ENCODE results near the gene OPCML.

The OPCML gene

DNA sequence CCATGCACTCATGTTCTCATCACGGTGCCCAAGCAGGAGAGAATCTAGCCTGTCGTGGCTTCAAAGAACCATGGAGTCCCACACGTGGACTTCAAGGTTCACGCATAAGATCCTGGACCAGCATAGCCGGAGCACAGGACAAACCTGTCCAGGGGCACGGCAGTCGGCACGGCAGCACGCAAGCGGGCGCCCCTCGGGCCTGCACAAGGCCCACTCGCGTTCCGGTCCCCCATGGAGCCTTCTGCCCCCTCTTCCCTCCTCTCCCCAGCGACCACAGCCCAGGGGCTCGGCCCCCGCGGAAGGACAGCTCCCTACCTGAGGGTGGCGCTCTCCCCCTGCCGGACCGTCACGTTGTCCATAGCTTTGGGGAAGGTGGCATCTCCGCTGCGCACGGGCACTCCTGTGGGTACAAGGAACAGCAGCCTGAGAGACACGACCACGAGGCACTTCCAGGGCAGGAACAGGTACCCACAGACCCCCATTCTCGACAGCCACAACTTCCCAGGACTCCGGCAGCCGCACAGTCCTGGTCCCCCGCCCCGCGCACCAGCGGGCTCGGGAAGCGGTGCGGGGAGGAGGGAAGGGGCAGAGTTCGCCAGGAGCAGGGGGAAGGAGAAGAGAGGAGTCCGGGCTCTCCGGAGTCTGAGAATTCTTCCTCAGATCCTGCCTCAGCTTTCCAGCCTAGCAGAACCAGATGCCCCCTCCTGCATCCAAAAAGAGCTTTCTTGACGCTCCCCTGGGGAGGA is 589.5 kb downstream of the OPCML start:
- no peak for DNase-seq (ENCODE audit: low read depth in 2 of 2)

DNA sequence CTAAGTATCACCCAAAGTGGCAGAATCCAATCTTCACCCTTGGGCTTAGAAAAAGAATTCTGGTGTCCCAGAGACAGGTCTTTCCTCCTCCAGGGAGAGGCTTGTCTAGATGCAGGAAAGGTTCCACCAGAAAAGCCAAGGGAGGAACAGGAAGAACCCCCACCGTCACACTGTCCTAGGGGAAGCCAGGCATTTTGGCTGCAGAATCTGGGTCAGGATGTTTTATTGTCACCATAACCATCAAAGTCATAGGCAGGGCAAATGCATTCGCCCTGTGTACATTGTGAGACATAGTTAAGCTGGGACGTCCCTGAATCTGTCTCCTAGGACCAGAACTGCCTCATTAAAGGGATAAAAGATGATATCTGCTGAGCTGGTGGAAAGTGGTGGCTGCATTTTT is 590.5 kb downstream of the OPCML start:
- no peak for DNase-seq (ENCODE audit: low read depth in 2 of 2)

DNA sequence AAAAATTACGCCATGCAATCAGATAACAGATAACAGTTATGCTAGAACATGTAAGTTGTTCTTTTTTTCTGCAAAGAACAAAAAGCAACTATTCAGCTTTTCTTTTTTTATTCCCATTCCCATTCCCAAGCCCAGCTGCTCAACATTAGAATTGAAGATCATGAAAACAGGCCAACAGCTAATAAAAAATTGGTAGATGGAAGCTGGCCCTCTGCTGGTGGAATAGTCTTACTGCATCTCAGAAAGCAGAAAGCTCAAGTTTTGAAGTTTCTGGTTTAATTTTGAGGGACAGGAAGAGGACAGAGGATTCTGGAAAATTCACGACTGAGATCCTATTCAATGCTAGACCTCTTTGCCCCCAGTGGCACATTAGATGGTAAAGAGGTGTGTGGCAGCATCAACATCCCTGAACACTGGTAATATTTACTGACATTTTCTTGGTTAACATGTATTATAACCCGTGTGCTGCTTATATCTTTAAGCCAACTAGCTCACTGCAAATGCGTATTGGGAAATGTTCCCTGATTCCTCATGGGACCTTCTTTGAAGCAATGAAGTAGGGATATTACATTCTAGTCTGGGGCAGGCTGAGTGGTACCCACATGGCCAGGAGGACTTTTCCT is 591.2 kb downstream of the OPCML start:
- DNase-seq (ENCODE audit: low read depth in 2 of 2), result no peak

DNA sequence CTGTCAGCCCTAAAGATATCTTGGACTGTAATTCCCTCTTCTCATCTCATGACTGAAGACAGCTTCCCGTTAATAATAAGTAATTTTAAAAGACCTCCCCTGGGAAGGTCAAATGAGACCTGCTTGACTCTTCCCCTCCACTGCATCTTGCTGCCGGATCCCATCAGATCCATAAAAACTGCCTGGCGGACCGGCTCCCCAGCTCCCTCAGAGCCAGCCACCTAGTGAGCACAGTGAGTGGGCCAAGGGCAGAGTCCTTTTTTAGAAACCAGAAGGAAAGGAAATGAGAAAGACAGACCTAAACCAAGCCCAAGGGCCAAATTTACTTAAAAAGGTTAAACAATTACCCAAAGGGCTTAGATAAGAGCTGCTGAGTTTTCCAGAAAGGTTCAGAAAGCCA is 595.3 kb downstream of the OPCML start:
- no peak for DNase-seq (ENCODE audit: low read depth in 2 of 2)

DNA sequence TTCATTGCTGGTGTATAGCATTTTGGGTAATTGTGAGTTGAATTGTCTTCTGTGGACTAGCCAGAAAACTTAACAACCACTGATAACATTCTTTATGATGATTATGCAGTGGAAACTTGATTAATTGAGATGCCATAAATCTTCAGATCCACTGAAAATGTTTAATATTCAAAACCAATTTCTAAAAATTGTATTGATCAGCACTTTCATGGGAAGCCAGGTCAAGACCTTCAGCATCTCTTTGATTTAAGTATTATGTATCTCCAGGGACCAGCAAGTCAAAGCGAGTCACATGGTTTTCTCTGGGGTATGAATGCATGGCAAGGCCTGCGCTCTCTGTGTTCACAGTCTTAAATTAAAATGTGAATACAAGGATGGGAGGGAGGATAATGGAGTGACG is 596.9 kb downstream of the OPCML start:
- no peak for DNase-seq (ENCODE audit: low read depth in 2 of 2)

DNA sequence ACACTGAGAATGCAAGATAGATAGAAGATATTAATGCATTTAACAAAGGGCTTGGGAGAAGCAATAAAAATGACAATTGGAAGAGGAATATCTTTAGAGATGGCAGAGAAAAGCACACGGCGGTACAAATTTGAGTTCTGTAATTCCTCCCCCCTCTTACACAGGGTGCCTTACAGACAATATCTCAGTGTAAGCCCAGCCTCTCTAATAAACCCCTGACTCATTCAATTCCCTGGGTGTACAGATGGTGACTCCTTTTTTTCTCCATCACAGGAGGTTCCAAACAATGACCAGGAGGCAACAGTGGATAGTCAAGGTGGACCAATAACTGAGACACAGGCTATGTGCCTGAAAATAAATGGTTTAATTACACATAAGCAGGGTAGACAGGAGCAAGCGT is 598.6 kb downstream of the OPCML start:
- no peak for DNase-seq (ENCODE audit: low read depth in 2 of 2)

DNA sequence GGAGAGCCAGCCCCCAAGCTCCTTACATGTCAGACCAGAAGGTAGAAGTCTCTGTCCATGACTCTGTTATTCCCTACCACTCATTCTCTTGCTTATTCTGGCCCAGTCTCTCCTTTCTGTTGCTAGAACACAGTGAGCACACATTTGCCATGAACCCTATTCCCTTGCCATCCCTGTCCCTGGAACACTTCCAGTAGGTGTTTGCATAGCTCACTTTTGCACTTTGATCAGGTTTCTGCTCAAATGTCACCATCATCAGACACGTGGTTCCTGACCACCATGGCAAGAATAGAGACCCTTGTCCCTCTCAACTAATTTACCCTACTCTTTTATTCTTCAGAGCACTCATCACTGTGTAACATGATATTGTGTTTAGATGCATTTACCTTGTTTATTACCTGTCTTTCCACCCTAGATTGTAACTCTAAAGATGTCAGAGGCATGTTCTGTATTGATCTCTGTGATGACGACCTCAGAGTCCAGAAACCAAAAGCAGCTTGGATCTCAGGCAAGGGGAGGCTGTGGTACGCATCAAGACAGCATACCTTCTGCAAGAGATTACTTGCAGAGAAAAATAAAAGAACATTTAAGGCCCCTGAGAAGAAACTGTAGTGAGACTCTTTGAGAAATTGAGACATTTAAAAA is 606.4 kb downstream of the OPCML start:
- DNase-seq (ENCODE audit: low read depth in 2 of 2), result no peak

DNA sequence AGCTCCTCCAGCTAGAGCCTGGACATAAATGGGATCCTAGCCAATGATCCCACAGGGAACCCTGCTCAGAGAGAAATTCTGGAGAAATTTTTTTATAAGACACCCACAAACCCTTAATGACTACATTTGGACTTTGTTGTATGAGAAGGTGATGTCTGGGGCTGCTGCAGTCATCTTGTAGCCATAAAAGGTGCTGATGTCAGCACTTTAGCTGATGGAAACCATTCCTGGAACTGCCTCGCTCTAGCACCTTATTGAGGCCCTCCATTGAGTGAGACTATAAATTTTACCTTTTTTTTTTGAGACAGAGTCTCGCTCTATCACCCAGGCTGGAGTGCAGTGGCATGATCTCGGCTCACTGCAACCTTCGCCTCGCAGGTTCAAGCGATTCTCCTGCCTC is 610.7 kb downstream of the OPCML start:
- no peak for DNase-seq (ENCODE audit: low read depth in 2 of 2)

DNA sequence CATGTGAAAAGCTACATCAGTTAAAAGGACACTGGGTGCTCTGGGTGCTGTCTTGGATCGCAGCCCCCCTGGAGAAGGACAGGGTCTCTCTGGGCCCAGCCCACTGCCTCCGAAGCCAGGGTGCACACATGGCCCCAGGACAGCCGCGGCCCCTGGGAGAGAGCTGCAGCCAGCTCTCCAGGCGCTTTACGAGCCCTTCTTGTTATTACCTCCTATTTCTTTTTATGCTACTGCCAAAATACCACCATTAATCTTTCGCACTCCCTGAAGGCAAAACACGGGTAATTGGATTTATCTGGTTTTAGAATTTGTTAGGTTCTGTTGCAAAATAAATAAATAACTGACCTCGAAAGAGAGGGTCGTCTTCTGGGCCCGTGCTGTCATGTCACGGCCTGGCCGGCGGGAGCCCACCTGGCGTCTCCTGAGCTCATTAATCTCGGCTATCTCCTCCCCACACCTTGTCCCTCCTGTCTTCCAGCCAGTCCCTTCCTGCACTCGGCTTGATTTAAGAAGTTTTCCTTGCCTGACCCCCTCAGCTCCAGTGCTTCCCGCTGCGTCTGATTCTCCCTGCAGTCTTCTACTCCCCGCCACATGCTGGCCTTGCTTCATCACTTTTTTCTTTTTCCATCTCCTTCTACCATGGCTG is 611.7 kb downstream of the OPCML start:
- DNase-seq (ENCODE audit: low read depth in 2 of 2), result no peak

DNA sequence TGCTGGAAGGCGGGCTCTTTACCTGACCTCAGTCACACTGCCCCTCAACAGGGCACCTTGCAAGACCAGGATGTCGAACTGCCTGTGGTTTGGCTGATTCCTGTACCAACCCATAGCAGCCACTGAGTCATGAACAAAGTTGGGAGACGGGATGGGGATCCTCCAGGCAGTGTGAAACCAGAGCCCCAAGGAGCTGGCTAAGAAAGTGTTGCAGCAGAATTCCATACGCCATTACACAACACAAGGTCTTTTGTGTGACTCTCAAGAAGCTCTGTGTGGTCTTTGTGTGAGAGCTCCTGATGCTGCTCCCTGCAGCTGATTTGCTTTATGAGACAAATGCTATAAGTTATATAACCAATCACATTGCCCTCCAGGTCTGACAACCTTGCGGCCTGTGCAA is 617.7 kb downstream of the OPCML start:
- DNase-seq (ENCODE audit: low read depth in 2 of 2), result no peak

DNA sequence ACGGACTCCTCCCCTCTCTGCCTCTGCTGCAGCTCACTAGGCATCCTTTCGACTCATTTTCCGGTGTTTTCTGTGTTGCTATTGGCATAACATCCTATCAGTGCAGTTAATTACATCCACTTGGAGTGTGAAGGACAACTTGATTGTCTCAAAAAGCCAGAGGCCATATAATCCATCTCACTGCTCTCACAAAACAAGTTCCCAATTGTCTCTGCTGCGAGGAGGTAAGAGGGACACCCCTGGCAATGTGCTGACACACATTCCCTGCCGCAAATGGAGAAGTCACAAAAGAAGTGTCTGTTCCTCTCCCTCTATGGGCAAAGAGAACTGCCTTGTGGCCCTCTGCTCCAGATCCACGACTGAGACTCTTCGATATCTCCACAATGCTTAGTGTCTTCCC is 618.4 kb downstream of the OPCML start:
- no peak for DNase-seq (ENCODE audit: low read depth in 2 of 2)

DNA sequence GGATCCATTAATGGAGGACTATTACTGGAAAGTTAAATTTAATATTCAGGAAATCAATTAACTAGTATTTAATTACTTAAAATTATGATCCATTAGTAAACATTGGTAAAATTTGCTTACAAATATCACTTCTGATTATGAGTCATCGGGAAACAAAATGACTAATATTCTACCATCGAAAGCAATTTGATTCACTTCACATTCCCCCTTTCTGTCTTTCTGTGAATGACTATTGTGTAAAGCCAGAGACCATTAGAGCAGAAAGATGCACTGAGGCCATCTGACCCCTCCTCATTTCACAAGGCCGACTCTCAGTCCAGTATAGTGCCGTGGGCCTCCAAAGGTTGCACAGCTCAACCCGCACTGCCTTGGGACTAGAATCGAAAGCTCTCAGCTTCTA is 619.0 kb downstream of the OPCML start:
- DNase-seq (ENCODE audit: low read depth in 2 of 2), result no peak

DNA sequence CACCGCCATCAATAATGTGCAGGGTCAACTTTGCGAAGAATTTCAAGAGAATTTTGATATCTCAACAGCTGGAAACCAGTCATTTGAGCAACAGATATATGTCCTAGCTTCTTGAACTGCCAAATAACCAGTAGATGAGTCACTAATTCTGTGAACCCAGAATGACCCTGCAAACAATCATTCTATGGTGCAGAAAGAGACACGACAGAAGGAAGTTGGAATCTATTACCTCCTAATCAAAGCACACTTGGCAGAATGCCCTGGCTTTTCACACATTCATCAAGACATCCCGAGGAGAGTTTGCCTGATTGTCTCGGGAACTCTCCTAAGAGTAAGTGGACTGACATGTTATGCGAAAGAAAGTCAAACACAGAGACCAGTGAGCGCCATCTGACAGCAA is 621.1 kb downstream of the OPCML start:
- no peak for DNase-seq (ENCODE audit: low read depth in 2 of 2)

DNA sequence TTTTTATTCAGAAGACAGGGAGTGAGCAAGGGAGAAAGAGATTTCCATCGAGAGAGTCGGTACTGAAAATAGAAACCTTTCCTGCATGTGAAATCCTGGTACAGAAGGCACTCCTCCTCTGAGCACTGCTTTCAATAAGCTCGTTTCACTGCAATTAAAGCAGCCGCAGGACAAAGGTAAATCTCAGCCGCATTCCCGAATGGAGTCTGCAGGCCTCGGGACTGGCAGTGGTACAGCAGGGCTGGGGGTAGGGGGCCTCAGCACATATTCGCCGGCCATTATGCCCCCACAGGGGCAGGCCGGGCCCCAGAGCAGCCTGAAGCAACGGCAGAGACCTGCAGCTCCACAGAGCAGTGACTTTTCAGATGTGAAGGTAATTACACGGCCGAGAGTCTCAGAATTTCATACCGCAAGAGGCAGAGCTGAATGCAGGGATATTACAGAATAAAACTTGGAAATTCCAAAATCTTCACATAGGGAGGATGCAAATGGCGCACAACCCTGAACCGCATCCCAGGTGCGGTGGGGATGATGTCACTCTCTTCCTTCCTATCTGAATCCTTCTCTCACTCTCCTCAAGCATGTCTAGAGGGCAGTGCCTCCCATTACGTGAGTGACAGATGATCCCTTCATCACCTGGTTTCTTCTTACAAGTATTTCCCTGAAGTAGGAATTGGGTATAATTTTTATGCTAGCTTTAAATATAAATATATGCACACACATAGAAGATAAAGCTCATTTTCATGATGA is 622.1 kb downstream of the OPCML start:
- DNase-seq (ENCODE audit: low read depth in 2 of 2), result no peak

DNA sequence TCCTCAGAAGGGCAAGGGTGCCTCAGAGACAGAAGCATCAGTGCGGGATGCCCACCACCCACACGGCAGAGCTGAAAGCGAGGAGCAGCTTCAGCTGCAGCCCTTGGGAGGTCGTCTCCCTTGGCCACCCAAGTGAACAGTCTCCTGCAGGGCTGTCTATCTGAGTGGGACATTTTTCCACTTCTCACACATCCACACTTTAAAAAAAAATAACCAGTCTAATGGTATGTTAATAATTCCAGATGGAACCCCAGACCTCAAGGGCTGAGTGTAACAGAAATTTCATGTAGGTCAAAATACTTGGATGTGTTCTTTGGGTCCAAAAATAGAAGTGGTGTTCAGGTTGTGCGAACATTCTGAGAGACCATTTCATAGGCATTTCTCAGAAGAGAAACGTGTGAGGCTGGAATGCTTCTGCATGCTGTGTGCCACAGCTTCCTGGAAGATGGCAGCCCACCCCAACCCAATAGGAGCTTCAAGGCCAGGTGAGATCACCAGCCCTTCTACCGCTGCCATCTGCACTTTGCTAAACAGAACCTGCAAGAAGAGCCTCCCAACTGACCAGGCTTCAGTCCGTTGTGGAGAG is 623.2 kb downstream of the OPCML start:
- DNase-seq (ENCODE audit: low read depth in 2 of 2), result no peak

DNA sequence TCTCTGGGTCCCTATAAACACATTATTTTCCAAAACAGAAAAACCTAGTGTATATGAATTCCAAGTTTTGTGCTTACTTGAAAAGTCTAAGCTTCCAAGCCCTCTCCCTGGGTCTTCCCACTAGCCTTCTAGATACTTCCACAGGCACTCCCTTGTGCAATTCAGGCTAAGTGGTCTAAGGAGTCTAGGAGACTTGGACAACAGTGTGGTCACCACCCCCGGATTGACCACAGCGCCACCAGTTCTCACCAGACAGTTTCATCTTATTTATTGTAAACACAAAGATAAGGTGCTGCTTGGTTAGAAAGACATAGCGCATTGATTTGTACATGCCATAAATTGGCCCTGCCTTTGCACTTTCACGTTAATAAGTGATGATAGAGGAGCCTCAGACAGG is 623.9 kb downstream of the OPCML start:
- DNase-seq (ENCODE audit: low read depth in 2 of 2), result no peak

DNA sequence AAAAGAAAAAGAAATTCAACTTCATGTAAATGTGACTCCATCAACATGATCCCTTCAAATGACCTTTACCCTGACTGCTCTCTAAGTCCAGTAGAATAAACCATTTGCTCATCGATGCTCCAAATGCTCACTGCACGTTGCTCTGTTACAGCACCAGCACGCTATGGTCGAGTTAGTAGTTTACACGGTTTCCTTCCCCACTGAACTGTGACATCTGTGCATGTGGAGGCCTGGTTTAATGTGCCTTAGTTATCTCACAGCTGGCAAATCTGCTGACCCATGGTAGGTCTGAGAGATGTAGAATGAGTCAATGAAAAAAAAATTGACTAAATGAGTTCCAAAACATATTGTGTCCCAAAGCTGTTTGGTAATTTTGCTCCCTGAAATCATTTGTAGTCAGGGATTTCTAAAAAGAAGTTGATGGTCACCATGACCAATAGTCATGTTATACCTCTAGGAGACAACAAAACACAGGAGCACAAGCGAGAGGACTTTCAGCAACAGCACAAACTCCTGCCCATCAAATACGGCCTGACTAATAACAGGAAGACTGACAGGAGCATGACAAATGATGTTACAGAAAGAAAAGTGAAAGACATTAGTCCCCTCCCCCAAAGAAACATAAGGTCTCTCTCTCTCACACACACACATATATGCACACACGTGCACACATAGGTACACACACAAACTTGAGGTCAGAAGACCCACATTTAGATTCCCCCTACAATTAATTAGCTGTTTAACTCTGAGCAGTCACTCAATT is 624.5 kb downstream of the OPCML start:
- no peak for DNase-seq (ENCODE audit: low read depth in 2 of 2)

DNA sequence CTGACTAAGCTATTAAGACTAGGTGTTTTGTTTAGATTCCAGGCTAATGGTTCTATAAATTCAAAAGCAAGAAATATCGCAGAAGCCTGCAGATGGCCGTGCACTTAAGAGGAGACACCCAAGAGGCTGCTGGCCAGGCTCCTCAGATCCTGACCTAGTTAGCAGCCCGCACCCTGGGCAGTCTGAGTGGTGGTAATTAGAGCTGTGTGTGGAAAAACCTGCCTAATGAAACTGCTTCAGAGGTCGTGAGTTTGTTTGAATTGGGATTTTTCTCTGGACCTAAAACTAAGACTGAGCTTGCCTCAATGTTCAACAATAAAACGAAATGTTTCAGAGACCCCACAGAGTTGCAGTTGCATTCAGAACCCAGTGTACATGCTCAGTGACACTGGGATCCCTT is 627.7 kb downstream of the OPCML start:
- DNase-seq (ENCODE audit: low read depth in 2 of 2), result no peak

DNA sequence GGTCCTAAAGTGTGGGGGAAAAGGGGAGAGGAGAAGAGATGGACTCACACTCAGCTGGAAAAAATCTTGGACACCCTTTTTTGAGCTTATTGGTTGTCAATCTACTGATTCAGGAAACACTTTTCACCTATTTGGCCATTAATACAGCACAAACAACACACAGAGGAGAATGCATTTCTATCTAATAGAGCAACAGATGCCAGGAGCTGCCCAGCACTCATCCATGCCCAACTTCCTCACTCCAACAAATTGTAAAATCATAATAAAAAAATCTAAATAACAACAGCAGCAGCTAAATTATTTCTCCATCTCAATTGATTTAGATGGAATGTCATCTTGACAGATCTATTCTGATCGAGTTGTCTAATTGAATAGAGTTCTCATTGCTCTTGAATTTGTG is 628.2 kb downstream of the OPCML start:
- DNase-seq (ENCODE audit: low read depth in 2 of 2), result no peak

DNA sequence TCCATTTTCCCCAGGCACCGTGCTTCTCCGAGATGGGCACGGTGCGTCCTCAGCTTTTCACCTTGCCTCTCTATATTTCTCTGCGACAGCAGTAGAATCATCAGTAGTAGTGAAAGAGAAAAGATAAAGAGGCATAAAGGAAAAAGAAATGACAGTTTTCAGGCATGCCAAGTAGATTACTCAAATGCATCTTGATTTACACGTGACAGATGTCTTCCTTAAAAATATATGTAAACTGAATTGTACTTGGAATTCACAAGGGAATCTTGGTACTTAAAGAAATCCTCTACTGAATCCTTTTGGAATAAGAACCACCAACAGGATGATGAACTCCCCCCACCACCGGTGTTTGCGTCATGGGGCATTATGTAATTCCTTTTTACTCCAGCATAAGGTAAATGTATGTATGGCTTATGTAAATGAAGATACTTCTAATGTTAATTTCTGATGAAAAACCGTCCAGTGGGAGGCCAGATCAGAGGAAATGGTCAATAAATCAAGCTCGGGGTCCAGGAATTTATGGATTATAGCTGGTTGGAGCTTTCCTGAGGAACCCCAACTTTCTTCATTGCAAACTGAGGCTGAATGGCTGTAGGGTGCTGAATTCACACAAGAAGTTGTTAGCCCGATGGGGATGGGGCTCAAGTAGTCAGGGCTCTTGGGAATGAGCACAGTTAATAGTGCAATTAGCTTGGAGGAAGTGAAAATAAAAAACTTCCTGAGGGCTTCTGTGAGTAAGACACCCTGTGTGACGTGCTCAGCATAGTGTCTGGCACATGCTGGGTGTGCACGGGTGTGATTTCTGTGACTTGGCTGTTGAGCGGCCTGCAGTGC is 630.4 kb downstream of the OPCML start:
- no peak for DNase-seq (ENCODE audit: low read depth in 2 of 2)

Measured in stimulated activated CD4-positive, alpha-beta T cell treated with anti-CD3 and anti-CD28 coated beads, Interleukin-15, amount 100 ng/mL, for 48 hours (primary cell).